Measurements from ENCODE around the gene COG2. TPM values are rescaled to one million over a fixed set of nuclear protein-coding genes. Genes with fewer than 3 reads are reported as not detected.

COG2 gene
- total RNA-seq, 1 donor from 2014 or later, result 9.8 TPM

DNA sequence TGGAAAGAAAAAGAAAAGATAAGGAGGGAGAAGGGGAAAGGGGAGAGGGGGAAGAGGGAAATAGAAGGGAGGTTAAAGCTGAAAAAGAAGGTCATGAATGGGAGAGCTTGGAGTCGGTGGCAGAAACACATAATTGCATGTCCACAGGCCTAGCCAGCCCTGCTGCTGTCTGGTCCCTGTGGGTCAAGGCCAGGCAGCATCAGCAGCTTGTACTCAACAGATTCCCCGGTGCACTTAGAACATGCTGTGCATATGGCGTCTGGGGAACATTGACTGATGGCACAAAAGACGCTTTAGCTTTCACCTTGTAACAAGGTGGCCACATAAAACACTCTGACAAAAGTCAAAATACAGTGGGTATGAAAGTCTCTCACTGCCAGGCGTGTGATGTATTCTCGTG, 25.9 kb downstream of the COG2 start:
- no peak for ATAC-seq

GRCh38 chr1:230669543-230669942, 27.3 kb downstream of the COG2 start:
- DNase-seq (ENCODE audit: low spot score) (no peak), ATAC-seq (no peak)

More for the DNA sequence above, 25.9 kb downstream of the COG2 start:
- DNase-seq (ENCODE audit: low spot score), result no peak

DNA sequence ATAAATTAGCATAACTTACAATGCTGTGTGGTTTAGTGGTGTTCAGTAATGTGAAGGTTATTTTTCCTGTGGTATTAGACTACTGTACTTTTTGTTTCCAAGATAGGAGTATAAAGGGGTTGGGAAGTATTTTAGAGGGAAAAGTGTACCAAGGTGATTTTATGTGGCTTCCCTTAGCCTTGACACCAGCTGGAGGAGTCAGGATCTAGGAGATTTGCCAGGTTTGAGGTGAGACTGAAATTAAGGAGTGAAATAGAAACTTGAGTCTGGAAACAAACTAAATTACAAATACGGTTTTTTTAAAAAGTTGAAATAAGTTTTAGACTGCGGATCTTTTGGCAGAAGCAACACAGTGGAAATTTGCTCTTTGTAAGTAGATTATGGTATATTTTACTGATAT, 32.3 kb downstream of the COG2 start:
- ATAC-seq (no peak), DNase-seq (ENCODE audit: low spot score) (no peak)

- DNase-seq (ENCODE audit: low spot score), result no peak
- ATAC-seq, result no peak
Measured at GRCh38 chr1:230677200-230677599, 34.9 kb downstream of the COG2 start.

DNA sequence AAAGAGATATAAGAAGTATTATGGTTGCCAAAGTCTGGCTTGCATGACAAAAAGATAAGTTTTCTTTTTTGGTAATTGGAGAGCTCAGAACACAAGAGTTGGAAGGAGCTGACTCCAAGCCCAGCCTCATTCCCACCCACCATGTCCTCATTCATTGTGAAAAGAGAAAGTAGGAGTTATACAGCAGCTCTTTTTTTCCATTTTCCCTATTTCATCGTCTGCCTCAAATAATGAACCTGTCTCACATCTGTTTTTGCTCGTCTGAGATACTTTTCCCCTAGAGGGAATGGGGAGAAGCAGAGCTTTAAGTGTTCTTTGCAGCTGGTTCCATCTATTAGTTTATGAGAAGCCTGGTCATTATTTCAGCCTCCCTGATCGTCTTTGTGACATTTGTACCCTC, 36.9 kb downstream of the COG2 start:
- DNase-seq (ENCODE audit: low spot score) (no peak), ATAC-seq (no peak)

GRCh38 chr1:230679825-230680224, 37.5 kb downstream of the COG2 start:
- ATAC-seq, result no peak
- no peak for DNase-seq (ENCODE audit: low spot score)

- peak; percentile 67 for ATAC-seq
Measured at GRCh38 chr1:230680300-230681025, 38.2 kb downstream of the COG2 start.

DNA sequence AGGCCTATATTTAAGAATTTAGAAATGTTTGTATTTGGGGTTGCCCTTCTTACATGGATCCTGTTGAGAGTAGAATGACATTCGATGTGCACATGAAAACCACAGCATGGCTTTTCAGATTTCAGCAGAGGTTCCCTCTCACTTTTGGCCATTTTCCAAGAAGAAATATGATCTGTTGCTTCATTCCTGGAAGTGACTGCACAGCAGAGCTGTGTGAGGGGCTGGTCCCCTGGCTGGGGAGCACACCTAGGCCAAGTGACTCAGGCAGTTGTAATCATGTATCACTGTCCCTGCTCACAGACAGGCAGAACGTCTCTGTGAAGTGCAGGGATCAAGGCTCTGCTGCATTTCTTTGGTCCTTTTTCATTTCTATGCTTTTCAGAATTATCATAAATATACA, 39.3 kb downstream of the COG2 start:
- DNase-seq (ENCODE audit: low spot score), result no peak
- ATAC-seq, result peak; percentile 37

More at GRCh38 chr1:230680300-230681025, 38.2 kb downstream of the COG2 start:
- no peak for DNase-seq (ENCODE audit: low spot score)

DNA sequence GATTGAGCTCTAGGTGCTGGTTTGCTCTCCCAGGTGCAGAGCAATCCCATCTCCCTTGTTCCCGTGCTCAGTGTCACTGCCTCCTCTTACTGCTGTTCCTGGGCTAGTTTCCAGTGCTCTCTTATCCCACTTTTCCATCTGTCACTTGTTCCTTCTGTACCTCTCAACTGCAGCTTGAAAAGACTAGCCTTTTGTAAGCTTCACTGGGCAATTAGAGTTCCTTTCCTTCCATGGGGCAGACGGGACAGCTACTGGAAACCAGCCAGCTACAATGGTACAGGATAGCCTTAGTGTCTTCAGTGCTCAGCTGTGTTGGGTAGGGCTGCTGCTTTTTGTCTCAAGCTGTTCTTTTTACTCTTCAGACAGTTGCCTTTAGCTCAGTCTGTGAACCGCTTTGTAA, 40.0 kb downstream of the COG2 start:
- peak; percentile 49 for ATAC-seq
- no peak for DNase-seq (ENCODE audit: low spot score)

DNA sequence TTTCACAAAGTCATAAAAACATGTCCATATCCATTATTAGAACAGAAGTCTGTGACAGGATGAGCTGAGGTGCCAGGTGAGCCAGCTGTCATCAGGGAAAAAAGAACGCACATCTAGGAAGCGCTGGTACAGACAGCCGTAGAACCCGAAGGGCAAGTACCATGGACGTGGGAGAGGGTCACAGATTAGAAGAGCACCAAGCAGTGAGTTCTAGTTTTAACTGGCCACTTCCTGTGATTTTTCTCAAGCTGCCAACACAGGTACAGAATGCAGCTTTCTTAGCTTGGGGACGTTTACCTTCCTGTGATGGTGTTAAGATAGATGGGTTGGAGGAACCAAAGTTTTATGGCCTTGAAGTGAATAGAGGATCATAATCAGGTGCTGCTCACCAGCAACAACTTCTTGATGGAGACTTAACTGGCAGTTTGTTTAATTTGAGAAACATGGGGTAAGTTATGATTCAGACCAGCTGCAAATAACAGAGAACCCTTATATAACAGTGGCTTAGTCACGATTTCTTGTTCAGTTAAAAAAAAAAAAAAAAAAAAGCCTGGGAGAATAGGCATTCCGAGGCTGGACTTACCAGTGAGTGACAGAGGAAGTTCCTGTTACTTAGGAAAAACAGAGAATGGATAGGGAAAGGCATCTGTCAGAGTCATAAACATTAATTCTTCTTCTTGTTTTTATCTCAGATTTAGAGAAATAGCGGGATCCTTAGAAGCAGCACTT, 40.8 kb downstream of the COG2 start:
- ATAC-seq (no peak), DNase-seq (ENCODE audit: low spot score) (no peak)

GRCh38 chr1:230684146-230684545, 41.9 kb downstream of the COG2 start:
- ATAC-seq (no peak), DNase-seq (ENCODE audit: low spot score) (no peak)

DNA sequence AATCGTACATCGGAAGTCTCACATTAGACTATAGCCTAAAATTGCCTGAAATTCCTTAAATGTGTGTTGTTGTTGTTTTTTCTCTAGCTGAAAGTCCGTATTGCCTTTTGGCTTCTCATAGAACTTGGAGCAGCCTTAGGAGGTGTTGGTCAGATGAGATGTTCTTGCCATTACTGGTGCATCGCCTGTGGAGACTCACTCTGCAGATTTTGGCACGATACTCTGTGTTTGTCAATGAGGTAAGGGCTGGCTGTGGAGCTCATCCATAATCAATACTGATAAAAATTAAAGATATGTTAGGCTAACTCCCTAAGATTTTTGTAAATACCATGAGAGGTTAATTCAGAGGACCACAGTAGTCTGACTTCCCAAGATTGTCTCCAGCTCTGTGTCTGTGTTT, 42.7 kb downstream of the COG2 start:
- no peak for DNase-seq (ENCODE audit: low spot score)
- peak; percentile 54 for ATAC-seq

DNA sequence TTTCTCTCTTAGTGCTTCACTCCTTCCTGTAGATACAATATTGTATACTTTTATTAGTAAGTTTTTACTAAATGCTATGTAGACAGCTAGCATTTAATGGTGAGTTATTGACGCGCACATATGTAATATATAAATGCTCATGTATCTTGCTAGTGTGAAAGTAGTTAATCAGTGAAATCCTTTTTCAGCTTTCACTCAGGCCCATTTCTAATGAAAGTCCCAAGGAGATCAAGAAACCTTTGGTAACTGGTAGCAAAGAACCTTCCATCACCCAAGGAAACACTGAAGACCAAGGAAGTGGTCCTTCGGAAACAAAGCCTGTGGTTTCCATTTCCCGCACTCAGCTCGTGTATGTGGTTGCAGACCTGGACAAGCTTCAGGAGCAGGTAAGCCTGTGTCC, 44.5 kb downstream of the COG2 start:
- no peak for DNase-seq (ENCODE audit: low spot score)
- no peak for ATAC-seq

- no peak for DNase-seq (ENCODE audit: low spot score)
- no peak for ATAC-seq
Measured at GRCh38 chr1:230690101-230690500, 47.8 kb downstream of the COG2 start.

- DNase-seq (ENCODE audit: low spot score), result no peak
Measured at GRCh38 chr1:230691615-230692014, 49.3 kb downstream of the COG2 start.

GRCh38 chr1:230693221-230693620, 50.9 kb downstream of the COG2 start:
- DNase-seq (ENCODE audit: low spot score), result no peak
- ATAC-seq, result no peak

More at GRCh38 chr1:230691615-230692014, 49.3 kb downstream of the COG2 start:
- no peak for ATAC-seq

DNA sequence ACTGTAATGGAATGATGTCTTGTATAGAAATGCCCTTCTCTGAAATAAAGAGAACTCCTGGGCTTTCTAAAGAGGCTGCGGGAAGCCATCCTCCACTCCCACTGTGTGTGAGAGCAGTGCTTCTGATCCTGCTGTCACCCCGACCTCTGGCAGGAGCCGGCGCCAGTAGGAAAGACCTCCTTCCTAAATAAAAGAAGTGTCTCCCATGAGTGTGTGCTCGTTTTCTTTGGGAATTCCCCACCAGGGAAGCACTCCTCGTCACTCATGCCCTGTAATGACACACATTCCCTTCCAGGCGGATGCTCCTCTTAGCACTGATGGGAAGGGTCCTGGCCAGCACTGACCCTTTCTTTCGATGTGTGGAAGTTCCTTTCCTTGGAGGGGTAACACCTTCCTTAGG, 51.5 kb downstream of the COG2 start:
- ATAC-seq, result no peak
- DNase-seq (ENCODE audit: low spot score), result no peak

DNA sequence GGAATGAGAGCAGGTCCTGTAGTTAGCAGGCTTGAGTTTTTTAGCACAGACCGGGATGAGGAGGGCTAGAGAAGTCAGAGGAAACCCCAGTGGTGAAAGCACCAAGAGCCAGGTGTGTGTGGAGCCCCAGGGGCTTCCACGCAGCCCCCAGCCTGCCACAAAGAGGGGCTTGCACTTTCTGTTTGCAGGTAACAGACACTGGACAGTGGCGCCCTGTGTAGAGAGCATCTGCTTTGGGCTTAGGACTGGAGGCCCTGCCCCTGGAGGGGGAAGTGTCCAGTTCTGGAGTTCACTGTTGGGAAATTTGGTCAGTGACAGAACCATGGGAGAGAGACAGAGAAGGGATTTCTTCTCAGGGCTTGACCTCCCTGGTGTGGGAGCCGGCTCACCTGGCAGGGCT, 52.2 kb downstream of the COG2 start:
- ATAC-seq (no peak), DNase-seq (ENCODE audit: low spot score) (no peak)

GRCh38 chr1:230694991-230695390, 52.7 kb downstream of the COG2 start:
- ATAC-seq (no peak), DNase-seq (ENCODE audit: low spot score) (no peak)

DNA sequence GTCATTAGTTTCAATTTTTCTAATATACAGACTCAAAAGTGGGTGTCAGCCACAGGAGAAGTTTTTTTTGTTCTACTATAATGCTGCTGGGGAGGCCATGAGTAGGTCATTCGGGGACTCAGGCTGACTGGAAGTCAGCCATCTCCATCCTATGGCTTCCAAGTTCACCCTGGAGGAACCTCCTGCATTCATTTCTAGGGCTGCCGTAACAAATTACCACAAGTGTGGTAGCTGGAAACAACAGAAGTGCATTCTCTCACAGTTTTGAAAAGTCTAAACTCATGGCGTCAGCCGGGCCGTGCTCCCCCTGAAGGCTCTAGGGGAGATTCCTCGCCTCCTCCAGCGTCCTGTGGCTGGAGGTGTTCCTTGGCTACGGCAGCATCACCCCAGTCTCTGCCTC, 53.9 kb downstream of the COG2 start:
- ATAC-seq (no peak), DNase-seq (ENCODE audit: low spot score) (no peak)

DNA sequence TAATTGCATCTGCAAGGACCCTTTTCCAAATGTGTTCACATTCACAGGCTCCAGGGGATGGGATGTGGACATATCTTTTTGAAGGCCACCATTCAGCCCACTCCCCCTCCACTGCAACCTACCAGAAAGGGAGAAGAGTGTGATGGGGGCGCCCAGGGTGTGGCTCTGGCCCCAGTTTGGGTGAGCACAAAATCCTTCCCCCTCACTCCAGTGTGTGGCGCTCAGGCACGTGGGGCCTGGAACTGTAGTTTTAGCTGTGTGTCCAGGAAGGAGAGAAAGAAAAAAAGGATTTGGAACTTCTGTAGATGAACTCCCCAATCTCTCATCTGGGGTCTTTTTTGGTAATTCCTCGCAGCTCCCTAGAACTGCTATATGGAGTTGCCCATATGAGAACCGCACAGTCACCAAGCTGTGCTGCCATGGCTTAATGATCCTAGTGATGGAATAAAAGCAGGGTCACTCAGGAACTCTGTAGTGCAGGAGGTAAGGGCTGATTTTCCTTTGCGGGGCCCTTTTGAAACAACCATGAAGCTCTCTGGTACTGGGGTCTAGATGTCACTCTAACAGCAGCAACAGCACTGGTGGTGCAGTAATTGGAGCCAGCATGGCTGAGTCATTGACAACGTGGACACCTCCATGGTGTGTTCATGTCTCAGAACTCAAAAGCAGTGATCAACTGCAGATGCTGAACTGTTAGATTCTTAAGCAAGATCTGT, 54.6 kb downstream of the COG2 start:
- ATAC-seq, result no peak

DNA sequence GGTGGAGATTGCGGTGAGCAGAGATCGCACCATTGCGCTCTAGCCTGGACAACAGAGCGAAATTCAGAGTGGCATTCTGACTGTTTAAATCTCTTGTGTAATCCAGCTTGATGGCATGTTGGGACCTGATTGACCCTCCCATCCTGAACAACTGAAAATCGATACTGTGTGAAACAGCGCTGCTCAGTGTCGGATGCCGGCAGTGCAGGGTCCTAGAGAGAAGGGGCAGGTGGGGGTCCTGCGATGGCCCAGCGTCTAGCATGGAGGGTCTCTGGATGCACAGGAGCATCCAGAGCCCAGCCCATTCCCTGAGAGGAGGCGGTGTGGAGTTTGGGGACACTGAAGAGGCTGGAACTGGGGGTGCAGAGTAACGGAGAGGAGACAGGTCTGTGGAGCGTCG, 55.8 kb downstream of the COG2 start:
- DNase-seq (ENCODE audit: low spot score), result no peak
- ATAC-seq, result peak; percentile 80

More for the DNA sequence above, 54.6 kb downstream of the COG2 start:
- DNase-seq (ENCODE audit: low spot score), result no peak
